Parathyroid adenoma (tissue), 2 donors: ENCODE results near the gene ZDHHC14.

ENCODE experiments used
- H2AFZ ChIP-seq: fragments of 300-600 bp; sonication (generic); one replicate; pipeline ENCODE4 v1.7.0; 2017; ENCODE audit warnings: antibody characterized with exemption, mild to moderate bottlenecking
- H3K27ac ChIP-seq: fragments of 300-600 bp; sonication (generic); one replicate; pipeline ENCODE4 v1.7.0; 2017
- H3K27me3 ChIP-seq: fragments of 300-600 bp; sonication (generic); one replicate; pipeline ENCODE4 v1.7.0; 2017; ENCODE audit warnings: low read length; ENCODE audit not compliant: control insufficient read depth, insufficient read depth
- H3K36me3 ChIP-seq: fragments of 300-600 bp; sonication (generic); one replicate; pipeline ENCODE4 v1.7.0; 2017; ENCODE audit warnings: low read length; ENCODE audit not compliant: control insufficient read depth, insufficient read depth
- H3K4me1 ChIP-seq: fragments of 300-600 bp; sonication (generic); one replicate; pipeline ENCODE4 v1.7.0; 2017; ENCODE audit warnings: control low read depth
- H3K4me2 ChIP-seq: fragments of 300-600 bp; sonication (generic); one replicate; pipeline ENCODE4 v1.7.0; 2017; ENCODE audit warnings: low read length
- H3K4me3 ChIP-seq: fragments of 300-600 bp; sonication (generic); one replicate; pipeline ENCODE4 v1.7.0; 2017; ENCODE audit warnings: low read depth, low read length
- H3K79me2 ChIP-seq: fragments of 300-600 bp; sonication (generic); one replicate; pipeline ENCODE4 v1.7.0; 2017; ENCODE audit warnings: control low read depth
- H3K9ac ChIP-seq: fragments of 300-600 bp; sonication (generic); one replicate; pipeline ENCODE4 v1.7.0; 2017; ENCODE audit warnings: mild to moderate bottlenecking
- H3K9me3 ChIP-seq: fragments of 300-600 bp; sonication (generic); one replicate; pipeline ENCODE4 v1.7.0; 2017; ENCODE audit warnings: low read length; ENCODE audit not compliant: control insufficient read depth
- CTCF ChIP-seq: fragments of 300-600 bp; sonication (generic); IDR thresholded peaks from one replicate; pipeline ENCODE4 v1.7.0; 2017; ENCODE audit warnings: antibody characterized with exemption, mild to moderate bottlenecking
- donor health status: primary hyperparathyroidism.

ZDHHC14 gene

GRCh38 chr6:157361886-157362285 lies 19.1 kb upstream of the ZDHHC14 start:
- Histone ChIP-seq H3K4me3 (no peak overlapping the region), H3K27ac (no peak overlapping the region), H3K79me2 (no peaks in the 10 kb centered on the region), H2AFZ (no peak overlapping the region), H3K36me3 (no peaks in the 10 kb centered on the region), H3K9me3 (no peaks in the 10 kb centered on the region), H3K4me2 (no peak overlapping the region), H3K27me3 (no peaks in the 10 kb centered on the region), H3K9ac (no peak overlapping the region), H3K4me1 (no peaks in the 10 kb centered on the region)
- TF ChIP-seq CTCF = no peak

- Histone ChIP-seq H3K27me3 (no peaks in the 10 kb centered on the region), H3K27ac (no peak overlapping the region), H3K9ac (no peak overlapping the region), H3K9me3 (no peaks in the 10 kb centered on the region), H2AFZ (no peak overlapping the region), H3K4me1 (no peaks in the 10 kb centered on the region), H3K4me2 (no peak overlapping the region), H3K36me3 (no peaks in the 10 kb centered on the region), H3K4me3 (no peak overlapping the region), H3K79me2 (no peaks in the 10 kb centered on the region)
- TF ChIP-seq CTCF = no peak
These were observed 16.3 kb upstream of the ZDHHC14 start for GRCh38 chr6:157364705-157365104.

GRCh38 chr6:157366648-157367047 lies 14.3 kb upstream of the ZDHHC14 start:
- TF ChIP-seq CTCF = no peak
- Histone ChIP-seq H3K4me2 (no peak overlapping the region), H3K27me3 (no peaks in the 10 kb centered on the region), H3K4me1 (no peaks in the 10 kb centered on the region), H3K9me3 (no peaks in the 10 kb centered on the region), H3K36me3 (no peaks in the 10 kb centered on the region), H3K27ac (no peak overlapping the region), H3K4me3 (no peak overlapping the region), H3K79me2 (no peaks in the 10 kb centered on the region), H3K9ac (no peak overlapping the region), H2AFZ (no peak overlapping the region)

GRCh38 chr6:157368359-157369049 lies 12.5 kb upstream of the ZDHHC14 start:
- no peaks in the 10 kb centered on the region for H3K36me3 ChIP-seq
- TF ChIP-seq CTCF = no peak

GRCh38 chr6:157370755-157371154 lies 10.2 kb upstream of the ZDHHC14 start:
- Histone ChIP-seq H3K4me2 (no peak overlapping the region), H3K9ac (no peak overlapping the region), H3K36me3 (no peaks in the 10 kb centered on the region), H2AFZ (no peak overlapping the region), H3K4me1 (peaks cover 6% of the 10 kb centered on the region), H3K4me3 (no peak overlapping the region), H3K79me2 (no peaks in the 10 kb centered on the region), H3K27ac (no peak overlapping the region), H3K9me3 (no peaks in the 10 kb centered on the region), H3K27me3 (no peaks in the 10 kb centered on the region)
- TF ChIP-seq CTCF = no peak

More at GRCh38 chr6:157368359-157369049, 12.5 kb upstream of the ZDHHC14 start:
- Histone ChIP-seq H2AFZ (no peak overlapping the region), H3K4me3 (no peak overlapping the region), H3K9ac (no peak overlapping the region), H3K9me3 (no peaks in the 10 kb centered on the region), H3K4me1 (peaks cover 6% of the 10 kb centered on the region), H3K79me2 (no peaks in the 10 kb centered on the region), H3K27ac (no peak overlapping the region), H3K27me3 (no peaks in the 10 kb centered on the region), H3K4me2 (no peak overlapping the region)
